B cell (primary cell): ENCODE data around the gene MAD1L1. TPM values are rescaled to one million over a fixed set of nuclear protein-coding genes. Genes with fewer than 3 reads are reported as not detected.

Experiments
- ATAC-seq: fragments of 200-7000 bp; cut with Tn5 transposase; one replicate; pipeline ENCODE4 v1.10.0; 2021; ENCODE audit warnings: low read depth, mild to moderate bottlenecking, moderate number of reproducible peaks, moderate library complexity
- CTCF ChIA-PET: fragments of 350-600 bp; sonication (Branson Sonifier 250); formaldehyde crosslinking; loops from one replicate; lab custom pipeline; 2021; ENCODE audit warnings: antibody characterized with exemption, inconsistent platforms; lab: Charles Lee
- POLR2A ChIA-PET: fragments of 350-600 bp; sonication (Branson Sonifier 250); formaldehyde crosslinking; loops from one replicate; lab custom pipeline; 2021; ENCODE audit warnings: antibody characterized with exemption; lab: Charles Lee
- DNase-seq: peaks from one replicate; pipeline ENCODE4 v3.0.0; 2013
- H2AFZ ChIP-seq: 2 replicates; pipeline ENCODE4 v1.6.1; 2012; ENCODE audit warnings: mild to moderate bottlenecking, low read depth, low read length; ENCODE audit not compliant: insufficient read depth, poor library complexity, severe bottlenecking
- H3K27ac ChIP-seq, 2 donors: 1 replicate in 1 of 2; 2 replicates in 1 of 2; pipeline ENCODE4 v1.5.1; 2012 to 2013; ENCODE audit warnings: low read length in 2 of 2, mild to moderate bottlenecking in 2 of 2, moderate library complexity in 1 of 2
- H3K27me3 ChIP-seq, 4 experiments: fragments of 200-600 bp in 1 of 4; sonication (generic) in 1 of 4; replicated peaks in 1 of 4; 1 replicate in 2 of 4; 2 replicates in 2 of 4; pipeline versions ENCODE4 v1.6.1 to v1.7.0; 2013 to 2016; ENCODE audit warnings: low read length in 3 of 4, mild to moderate bottlenecking in 2 of 4, mixed read lengths in 1 of 4, moderate library complexity in 1 of 4; ENCODE audit not compliant: insufficient read depth in 4 of 4, control insufficient read depth in 3 of 4; ENCODE audit errors: control extremely low read depth in 1 of 4
- H3K36me3 ChIP-seq, 2 experiments: replicated peaks in 1 of 2; 1 replicate in 1 of 2; 2 replicates in 1 of 2; pipeline versions ENCODE4 v1.6.1 to v1.7.1; 2013; ENCODE audit warnings: low read length in 1 of 2; ENCODE audit not compliant: insufficient read depth in 2 of 2, control insufficient read depth in 1 of 2; ENCODE audit errors: control extremely low read depth in 1 of 2, extremely low read depth in 1 of 2
- H3K4me1 ChIP-seq, 2 donors: fragments of 200-600 bp in 1 of 2; sonication (generic) in 1 of 2; 1 replicate in 1 of 2; 2 replicates in 1 of 2; pipeline versions ENCODE4 v1.5.1 to v1.6.1; 2013 to 2017; ENCODE audit warnings: low read length in 2 of 2; ENCODE audit not compliant: control insufficient read depth in 2 of 2, insufficient read depth in 2 of 2
- H3K4me2 ChIP-seq: replicated peaks from 2 replicates; pipeline ENCODE3; 2012; ENCODE audit warnings: mild to moderate bottlenecking, low read depth, low read length; ENCODE audit not compliant: poor library complexity, severe bottlenecking
- H3K4me3 ChIP-seq, 5 experiments: fragments of 200-600 bp in 1 of 5; sonication (generic) in 1 of 5; 1 replicate in 3 of 5; 2 replicates in 2 of 5; pipeline versions ENCODE4 v1.5.1 to v1.7.0; 2011 to 2016; ENCODE audit warnings: low read length in 4 of 5, mild to moderate bottlenecking in 4 of 5, low read depth in 2 of 5, control low read depth in 1 of 5, moderate library complexity in 1 of 5; ENCODE audit not compliant: insufficient read depth in 1 of 5; ENCODE audit errors: control extremely low read depth in 1 of 5, extremely low read depth in 1 of 5
- H3K79me2 ChIP-seq: fragments of 200-600 bp; sonication (generic); one replicate; pipeline ENCODE4 v1.6.0; 2016; ENCODE audit warnings: low read length; ENCODE audit not compliant: control insufficient read depth, insufficient read depth
- H3K9ac ChIP-seq: fragments of 200-600 bp; sonication (generic); 2 replicates; pipeline ENCODE4 v1.6.1; 2017; ENCODE audit warnings: mild to moderate bottlenecking, low read length, moderate library complexity
- H3K9me3 ChIP-seq, 3 donors: one replicate each; pipeline versions ENCODE4 v1.6.1 to v1.7.1; 2013; ENCODE audit warnings: low read length in 2 of 3; ENCODE audit not compliant: control insufficient read depth in 2 of 3, insufficient read depth in 1 of 3; ENCODE audit errors: control extremely low read depth in 1 of 3
- H4K20me1 ChIP-seq: 2 replicates; pipeline ENCODE4 v1.6.0; 2012; ENCODE audit warnings: mild to moderate bottlenecking, low read length; ENCODE audit not compliant: insufficient read depth, control insufficient read depth, poor library complexity, severe bottlenecking
- H3K27ac Mint-ChIP-seq: one replicate; pipeline ENCODE4 v1.8.0; 2021; ENCODE audit warnings: mixed read lengths
- H3K27me3 Mint-ChIP-seq: one replicate; pipeline ENCODE4 v1.8.0; 2021; ENCODE audit warnings: mixed read lengths
- H3K4me1 Mint-ChIP-seq: one replicate; pipeline ENCODE4 v1.8.0; 2021; ENCODE audit warnings: mixed read lengths
- H3K4me3 Mint-ChIP-seq: one replicate; pipeline ENCODE4 v1.8.0; 2021; ENCODE audit warnings: mixed read lengths
- H3K9me3 Mint-ChIP-seq: one replicate; pipeline ENCODE4 v1.8.0; 2022; ENCODE audit warnings: mixed read lengths; ENCODE audit not compliant: insufficient read depth
- EZH2 ChIP-seq: IDR thresholded peaks from 2 replicates; pipeline ENCODE4 v1.6.1; 2012; ENCODE audit warnings: borderline replicate concordance, low read depth, mild to moderate bottlenecking, moderate library complexity, low read length; ENCODE audit not compliant: insufficient read depth, poor library complexity, severe bottlenecking
- WGBS: methylation state at CpG from one replicate; pipeline ENCODE4 v1.1.5; 2013; ENCODE audit warnings: missing lambda C conversion rate; ENCODE audit not compliant: insufficient coverage; 5-methylcytosine and 5-hydroxymethylcytosine counted together
- intact Hi-C: fragments of 100-400 bp; cut with micrococcal nuclease; formaldehyde crosslinking; loops from one replicate; pipeline ENCODE4 v1.10.0; 2022
- polyA plus RNA-seq: library from polyadenylated mRNA; depleted of rRNA; stranded (reverse); fragments of >200 nt; gene quantifications from 2 replicates; pipeline ENCODE4 v1.2.3, GENCODE V29; 2012
- total RNA-seq, 2 donors: library from RNA; stranded (reverse); fragments of 120-200 nt in 1 of 2; gene quantifications; 1 replicate in 1 of 2; 2 replicates in 1 of 2; pipeline versions ENCODE4 v1.2.3 to v1.2.4, GENCODE V29; 2013 to 2022
- TF ChIP-seq, protein P1 (sequence below): fragments of 200-600 bp; IDR thresholded peaks from one replicate; pipeline ENCODE4 v1.8.0; 2022; ENCODE audit warnings: antibody characterized with exemption, mild to moderate bottlenecking

MAD1L1 gene
- total and polyA plus RNA-seq, 2 donors (not counting 1 experiment from before 2014, with no cell fraction given): 86.7 to 110 TPM

DNA sequence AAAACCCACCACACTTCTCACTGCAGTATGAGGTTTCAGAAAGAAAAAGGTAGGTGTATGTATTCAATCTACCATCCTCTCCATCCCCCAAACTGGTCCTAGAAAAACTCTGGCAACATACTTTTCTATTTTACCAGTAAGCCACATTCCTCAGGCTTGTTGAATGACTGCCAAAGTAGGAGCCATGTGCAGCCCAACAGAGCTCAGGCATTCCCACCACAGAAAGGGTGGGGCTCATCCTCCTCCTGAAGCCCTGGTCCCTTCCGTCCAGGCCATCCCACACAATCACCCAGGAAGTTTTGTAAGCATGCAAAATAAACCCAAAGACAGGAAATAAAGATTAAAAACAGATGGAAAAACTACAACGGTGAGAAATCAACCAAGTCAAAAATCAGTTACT lies 57.2 kb downstream of the MAD1L1 start:
- Histone ChIP-seq H3K27me3 (no peaks in the 10 kb centered on the region), H3K4me2 (no peak overlapping the region), H3K36me3 (peaks cover 1 to 20% of the 10 kb centered on the region in 2 experiments), H3K27ac (no peak overlapping the region), H3K79me2 (peaks cover 7% of the 10 kb centered on the region), H3K9me3 (no peaks in the 10 kb centered on the region), H3K4me1 (no peaks in the 10 kb centered on the region), H2AFZ (no peak overlapping the region), H3K9ac (no peak overlapping the region), H4K20me1 (no peaks in the 10 kb centered on the region), H3K4me3 (no peak overlapping the region)
- Mint-ChIP-seq H3K4me1 (no peaks in the 10 kb centered on the region), H3K27me3 (no peaks in the 10 kb centered on the region), H3K9me3 (no peaks in the 10 kb centered on the region), H3K4me3 (no peak overlapping the region), H3K27ac (no peak overlapping the region)
- WGBS: no CpG with 5 or more reads among the region's 2 CpGs
- ChIA-PET CTCF (no interaction called here), POLR2A (no interaction called here)
- DNase-seq (no peak), ATAC-seq (no peak)
- no peak for TF ChIP-seq EZH2
- TF ChIP-seq, protein P1, sequence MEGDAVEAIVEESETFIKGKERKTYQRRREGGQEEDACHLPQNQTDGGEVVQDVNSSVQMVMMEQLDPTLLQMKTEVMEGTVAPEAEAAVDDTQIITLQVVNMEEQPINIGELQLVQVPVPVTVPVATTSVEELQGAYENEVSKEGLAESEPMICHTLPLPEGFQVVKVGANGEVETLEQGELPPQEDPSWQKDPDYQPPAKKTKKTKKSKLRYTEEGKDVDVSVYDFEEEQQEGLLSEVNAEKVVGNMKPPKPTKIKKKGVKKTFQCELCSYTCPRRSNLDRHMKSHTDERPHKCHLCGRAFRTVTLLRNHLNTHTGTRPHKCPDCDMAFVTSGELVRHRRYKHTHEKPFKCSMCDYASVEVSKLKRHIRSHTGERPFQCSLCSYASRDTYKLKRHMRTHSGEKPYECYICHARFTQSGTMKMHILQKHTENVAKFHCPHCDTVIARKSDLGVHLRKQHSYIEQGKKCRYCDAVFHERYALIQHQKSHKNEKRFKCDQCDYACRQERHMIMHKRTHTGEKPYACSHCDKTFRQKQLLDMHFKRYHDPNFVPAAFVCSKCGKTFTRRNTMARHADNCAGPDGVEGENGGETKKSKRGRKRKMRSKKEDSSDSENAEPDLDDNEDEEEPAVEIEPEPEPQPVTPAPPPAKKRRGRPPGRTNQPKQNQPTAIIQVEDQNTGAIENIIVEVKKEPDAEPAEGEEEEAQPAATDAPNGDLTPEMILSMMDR: no peak
- intact Hi-C loops: no loop called here

DNA sequence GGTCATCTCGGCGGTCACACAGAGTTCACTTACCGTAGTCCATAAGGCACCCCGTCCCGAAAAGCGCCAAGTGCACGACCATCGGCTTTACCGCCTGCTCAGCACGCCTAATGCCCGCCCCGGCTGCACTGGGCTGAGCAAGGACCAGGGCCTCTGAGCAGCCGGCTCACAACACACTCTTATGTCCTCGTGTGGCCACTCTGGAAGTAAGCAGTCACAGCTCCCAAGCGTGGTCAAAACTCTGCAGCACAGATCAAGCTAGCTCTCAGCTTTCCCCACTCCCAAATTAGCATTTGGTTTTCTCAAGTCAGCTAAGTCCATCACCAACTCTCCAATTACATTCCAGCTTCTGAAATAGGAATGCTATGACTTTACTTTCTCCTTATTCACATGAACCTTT lies 57.7 kb downstream of the MAD1L1 start:
- H3K4me2 ChIP-seq: no peak overlapping the region
- H3K27me3 ChIP-seq: no peaks in the 10 kb centered on the region
- DNase-seq: no peak
- Mint-ChIP-seq H3K27me3 (no peaks in the 10 kb centered on the region), H3K4me3 (no peak overlapping the region), H3K4me1 (no peaks in the 10 kb centered on the region), H3K9me3 (no peaks in the 10 kb centered on the region), H3K27ac (no peak overlapping the region)
- no peaks in the 10 kb centered on the region for H3K4me1 ChIP-seq
- H3K9me3 ChIP-seq: no peaks in the 10 kb centered on the region
- ATAC-seq: no peak
- ChIA-PET POLR2A (no interaction called here), CTCF (no interaction called here)
- no peak overlapping the region for H3K27ac ChIP-seq
- WGBS: 100% methylated on average over 14 of the region's 15 CpGs
- peaks cover 1 to 18% of the 10 kb centered on the region in 2 experiments for H3K36me3 ChIP-seq
- TF ChIP-seq EZH2: no peak
- TF ChIP-seq, protein P1: no peak
- intact Hi-C loops: no loop called here
- no peak overlapping the region for H3K9ac ChIP-seq
- H2AFZ ChIP-seq: no peak overlapping the region
- H3K79me2 ChIP-seq: peaks cover 7% of the 10 kb centered on the region
- no peaks in the 10 kb centered on the region for H4K20me1 ChIP-seq
- no peak overlapping the region for H3K4me3 ChIP-seq
